B cell (primary cell): ENCODE measurements around the gene ITGB6. TPM values are rescaled to one million over a fixed set of nuclear protein-coding genes. Genes with fewer than 3 reads are reported as not detected.

ENCODE experiments used
- ATAC-seq: fragments of 200-7000 bp; cut with Tn5 transposase; one replicate; pipeline ENCODE4 v1.10.0; 2021; ENCODE audit warnings: low read depth, mild to moderate bottlenecking, moderate number of reproducible peaks, moderate library complexity
- CTCF ChIA-PET: fragments of 350-600 bp; sonication (Branson Sonifier 250); formaldehyde crosslinking; loops from one replicate; lab custom pipeline; 2021; ENCODE audit warnings: antibody characterized with exemption, inconsistent platforms; lab: Charles Lee
- POLR2A ChIA-PET: fragments of 350-600 bp; sonication (Branson Sonifier 250); formaldehyde crosslinking; loops from one replicate; lab custom pipeline; 2021; ENCODE audit warnings: antibody characterized with exemption; lab: Charles Lee
- DNase-seq: peaks from one replicate; pipeline ENCODE4 v3.0.0; 2013
- H2AFZ ChIP-seq: 2 replicates; pipeline ENCODE4 v1.6.1; 2012; ENCODE audit warnings: mild to moderate bottlenecking, low read depth, low read length; ENCODE audit not compliant: insufficient read depth, poor library complexity, severe bottlenecking
- H3K27ac ChIP-seq, 2 donors: 1 replicate in 1 of 2; 2 replicates in 1 of 2; pipeline ENCODE4 v1.5.1; 2012 to 2013; ENCODE audit warnings: low read length in 2 of 2, mild to moderate bottlenecking in 2 of 2, moderate library complexity in 1 of 2
- H3K27me3 ChIP-seq, 4 experiments: fragments of 200-600 bp in 1 of 4; sonication (generic) in 1 of 4; replicated peaks in 1 of 4; 1 replicate in 2 of 4; 2 replicates in 2 of 4; pipeline versions ENCODE4 v1.6.1 to v1.7.0; 2013 to 2016; ENCODE audit warnings: low read length in 3 of 4, mild to moderate bottlenecking in 2 of 4, mixed read lengths in 1 of 4, moderate library complexity in 1 of 4; ENCODE audit not compliant: insufficient read depth in 4 of 4, control insufficient read depth in 3 of 4; ENCODE audit errors: control extremely low read depth in 1 of 4
- H3K36me3 ChIP-seq, 2 experiments: replicated peaks in 1 of 2; 1 replicate in 1 of 2; 2 replicates in 1 of 2; pipeline versions ENCODE4 v1.6.1 to v1.7.1; 2013; ENCODE audit warnings: low read length in 1 of 2; ENCODE audit not compliant: insufficient read depth in 2 of 2, control insufficient read depth in 1 of 2; ENCODE audit errors: control extremely low read depth in 1 of 2, extremely low read depth in 1 of 2
- H3K4me1 ChIP-seq, 2 donors: fragments of 200-600 bp in 1 of 2; sonication (generic) in 1 of 2; 1 replicate in 1 of 2; 2 replicates in 1 of 2; pipeline versions ENCODE4 v1.5.1 to v1.6.1; 2013 to 2017; ENCODE audit warnings: low read length in 2 of 2; ENCODE audit not compliant: control insufficient read depth in 2 of 2, insufficient read depth in 2 of 2
- H3K4me2 ChIP-seq: replicated peaks from 2 replicates; pipeline ENCODE3; 2012; ENCODE audit warnings: mild to moderate bottlenecking, low read depth, low read length; ENCODE audit not compliant: poor library complexity, severe bottlenecking
- H3K4me3 ChIP-seq, 5 experiments: fragments of 200-600 bp in 1 of 5; sonication (generic) in 1 of 5; 1 replicate in 3 of 5; 2 replicates in 2 of 5; pipeline versions ENCODE4 v1.5.1 to v1.7.0; 2011 to 2016; ENCODE audit warnings: low read length in 4 of 5, mild to moderate bottlenecking in 4 of 5, low read depth in 2 of 5, control low read depth in 1 of 5, moderate library complexity in 1 of 5; ENCODE audit not compliant: insufficient read depth in 1 of 5; ENCODE audit errors: control extremely low read depth in 1 of 5, extremely low read depth in 1 of 5
- H3K79me2 ChIP-seq: fragments of 200-600 bp; sonication (generic); one replicate; pipeline ENCODE4 v1.6.0; 2016; ENCODE audit warnings: low read length; ENCODE audit not compliant: control insufficient read depth, insufficient read depth
- H3K9ac ChIP-seq: fragments of 200-600 bp; sonication (generic); 2 replicates; pipeline ENCODE4 v1.6.1; 2017; ENCODE audit warnings: mild to moderate bottlenecking, low read length, moderate library complexity
- H3K9me3 ChIP-seq, 3 donors: one replicate each; pipeline versions ENCODE4 v1.6.1 to v1.7.1; 2013; ENCODE audit warnings: low read length in 2 of 3; ENCODE audit not compliant: control insufficient read depth in 2 of 3, insufficient read depth in 1 of 3; ENCODE audit errors: control extremely low read depth in 1 of 3
- H4K20me1 ChIP-seq: 2 replicates; pipeline ENCODE4 v1.6.0; 2012; ENCODE audit warnings: mild to moderate bottlenecking, low read length; ENCODE audit not compliant: insufficient read depth, control insufficient read depth, poor library complexity, severe bottlenecking
- H3K27ac Mint-ChIP-seq: one replicate; pipeline ENCODE4 v1.8.0; 2021; ENCODE audit warnings: mixed read lengths
- H3K27me3 Mint-ChIP-seq: one replicate; pipeline ENCODE4 v1.8.0; 2021; ENCODE audit warnings: mixed read lengths
- H3K4me1 Mint-ChIP-seq: one replicate; pipeline ENCODE4 v1.8.0; 2021; ENCODE audit warnings: mixed read lengths
- H3K4me3 Mint-ChIP-seq: one replicate; pipeline ENCODE4 v1.8.0; 2021; ENCODE audit warnings: mixed read lengths
- H3K9me3 Mint-ChIP-seq: one replicate; pipeline ENCODE4 v1.8.0; 2022; ENCODE audit warnings: mixed read lengths; ENCODE audit not compliant: insufficient read depth
- CTCF ChIP-seq: fragments of 200-600 bp; IDR thresholded peaks from one replicate; pipeline ENCODE4 v1.8.0; 2022; ENCODE audit warnings: antibody characterized with exemption, mild to moderate bottlenecking
- EZH2 ChIP-seq: IDR thresholded peaks from 2 replicates; pipeline ENCODE4 v1.6.1; 2012; ENCODE audit warnings: borderline replicate concordance, low read depth, mild to moderate bottlenecking, moderate library complexity, low read length; ENCODE audit not compliant: insufficient read depth, poor library complexity, severe bottlenecking
- WGBS: methylation state at CpG from one replicate; pipeline ENCODE4 v1.1.5; 2013; ENCODE audit warnings: missing lambda C conversion rate; ENCODE audit not compliant: insufficient coverage; 5-methylcytosine and 5-hydroxymethylcytosine counted together
- intact Hi-C: fragments of 100-400 bp; cut with micrococcal nuclease; formaldehyde crosslinking; loops from one replicate; pipeline ENCODE4 v1.10.0; 2022
- polyA plus RNA-seq: library from polyadenylated mRNA; depleted of rRNA; stranded (reverse); fragments of >200 nt; gene quantifications from 2 replicates; pipeline ENCODE4 v1.2.3, GENCODE V29; 2012
- total RNA-seq, 2 donors: library from RNA; stranded (reverse); fragments of 120-200 nt in 1 of 2; gene quantifications; 1 replicate in 1 of 2; 2 replicates in 1 of 2; pipeline versions ENCODE4 v1.2.3 to v1.2.4, GENCODE V29; 2013 to 2022

ITGB6 gene
- total and polyA plus RNA-seq, 2 donors (not counting 1 experiment from before 2014, with no cell fraction given), result not detected

- POLR2A ChIA-PET, result no interaction called here
Observed at GRCh38 chr2:160222546-160223283, 22.6 kb upstream of the ITGB6 start.

More at GRCh38 chr2:160222546-160223283, 22.6 kb upstream of the ITGB6 start:
- H3K9ac ChIP-seq, result no peak overlapping the region
- H4K20me1 ChIP-seq, result no peaks in the 10 kb centered on the region
- H3K4me2 ChIP-seq, result no peak overlapping the region
- no peak overlapping the region for H3K4me3 ChIP-seq
- CTCF ChIA-PET, result no interaction called here
- peaks cover 7% of the 10 kb centered on the region for H3K27me3 Mint-ChIP-seq
- H3K36me3 ChIP-seq, result no peaks in the 10 kb centered on the region
- no peaks in the 10 kb centered on the region for H3K9me3 ChIP-seq
- no peak for DNase-seq
- H2AFZ ChIP-seq, result no peak overlapping the region
- no peak overlapping the region for H3K27ac Mint-ChIP-seq
- H3K27ac ChIP-seq, result no peak overlapping the region
- peaks cover 7% of the 10 kb centered on the region for H3K4me1 Mint-ChIP-seq
- H3K4me3 Mint-ChIP-seq, result no peak overlapping the region
- no peaks in the 10 kb centered on the region for H3K4me1 ChIP-seq
- intact Hi-C loops, result no loop called here
- 90% methylated on average over 6 of the region's 7 CpGs for WGBS
- TF ChIP-seq CTCF (no peak), EZH2 (no peak)
- H3K9me3 Mint-ChIP-seq, result no peaks in the 10 kb centered on the region
- no peaks in the 10 kb centered on the region for H3K27me3 ChIP-seq
- no peaks in the 10 kb centered on the region for H3K79me2 ChIP-seq
- no peak for ATAC-seq
